Activated CD4-positive, alpha-beta T cell treated with anti-CD3 and anti-CD28 coated beads, Interleukin-2, amount 10 ng/mL, durations not matched to agents 7 days and 5 days (primary cell): ENCODE measurements around the gene LURAP1L. TPM values are rescaled to one million over a fixed set of nuclear protein-coding genes. Genes with fewer than 3 reads are reported as not detected.

Source experiments
- CTCF ChIA-PET: fragments of 350-600 bp; sonication (Branson Sonifier 250); formaldehyde crosslinking; loops from one replicate; lab custom pipeline; 2021; ENCODE audit warnings: antibody characterized with exemption; lab: Charles Lee
- POLR2A ChIA-PET: fragments of 350-600 bp; sonication (Branson Sonifier 250); formaldehyde crosslinking; loops from one replicate; lab custom pipeline; 2021; ENCODE audit warnings: antibody characterized with exemption; lab: Charles Lee
- DNase-seq: peaks from one replicate; pipeline ENCODE4 v3.0.0-alpha.2; 2020
- H3K27ac Mint-ChIP-seq: one replicate; pipeline ENCODE4 v1.8.0; 2021; ENCODE audit warnings: mild to moderate bottlenecking, moderate library complexity, mixed read lengths
- H3K27me3 Mint-ChIP-seq: one replicate; pipeline ENCODE4 v1.8.0; 2021; ENCODE audit warnings: mixed read lengths
- H3K36me3 Mint-ChIP-seq: one replicate; pipeline ENCODE4 v1.8.0; 2021; ENCODE audit warnings: low read depth, mixed read lengths
- H3K4me1 Mint-ChIP-seq: one replicate; pipeline ENCODE4 v1.8.0; 2021; ENCODE audit warnings: mixed read lengths
- H3K4me3 Mint-ChIP-seq: one replicate; pipeline ENCODE4 v1.8.0; 2021; ENCODE audit warnings: mild to moderate bottlenecking, moderate library complexity, mixed read lengths
- H3K9me3 Mint-ChIP-seq: one replicate; pipeline ENCODE4 v1.8.0; 2021; ENCODE audit warnings: mixed read lengths
- total RNA-seq, 2 experiments: library from RNA; stranded (reverse); gene quantifications; one replicate each; pipeline ENCODE4 v1.2.3, GENCODE V29; 2021

Gene LURAP1L
- total RNA-seq, 2 experiments from 2014 or later: not detected

GRCh38 chr9:12783767-12784460, 9.1 kb downstream of the LURAP1L start:
- DNase-seq: no peak

GRCh38 chr9:12784461-12785259, 9.8 kb downstream of the LURAP1L start:
- DNase-seq: no peak
- no peaks in the 10 kb centered on the region for H3K36me3 Mint-ChIP-seq
- CTCF ChIA-PET: no interaction called here
- POLR2A ChIA-PET: no interaction called here
- peaks cover 3% of the 10 kb centered on the region for H3K9me3 Mint-ChIP-seq
- H3K27ac Mint-ChIP-seq: no peak overlapping the region
- H3K4me3 Mint-ChIP-seq: no peak overlapping the region
- H3K27me3 Mint-ChIP-seq: no peaks in the 10 kb centered on the region
- no peaks in the 10 kb centered on the region for H3K4me1 Mint-ChIP-seq

More at GRCh38 chr9:12783767-12784460, 9.1 kb downstream of the LURAP1L start:
- Mint-ChIP-seq H3K36me3 (no peaks in the 10 kb centered on the region), H3K4me3 (no peak overlapping the region), H3K4me1 (no peaks in the 10 kb centered on the region), H3K27ac (no peak overlapping the region), H3K9me3 (peaks cover 3% of the 10 kb centered on the region), H3K27me3 (no peaks in the 10 kb centered on the region)
- ChIA-PET CTCF (no interaction called here), POLR2A (no interaction called here)

- no peak overlapping the region for H3K4me3 Mint-ChIP-seq
- no peak overlapping the region for H3K27ac Mint-ChIP-seq
- peaks cover 3% of the 10 kb centered on the region for H3K9me3 Mint-ChIP-seq
- POLR2A ChIA-PET: no interaction called here
- no peaks in the 10 kb centered on the region for H3K4me1 Mint-ChIP-seq
- no peak for DNase-seq
- H3K27me3 Mint-ChIP-seq: no peaks in the 10 kb centered on the region
- CTCF ChIA-PET: no interaction called here
- no peaks in the 10 kb centered on the region for H3K36me3 Mint-ChIP-seq
Measured at GRCh38 chr9:12785260-12785770, 10.5 kb downstream of the LURAP1L start.

GRCh38 chr9:12785941-12786340, 11.1 kb downstream of the LURAP1L start:
- no peaks in the 10 kb centered on the region for H3K4me1 Mint-ChIP-seq
- H3K36me3 Mint-ChIP-seq: no peaks in the 10 kb centered on the region
- no peak overlapping the region for H3K27ac Mint-ChIP-seq
- CTCF ChIA-PET: no interaction called here
- H3K9me3 Mint-ChIP-seq: peaks cover 3% of the 10 kb centered on the region
- POLR2A ChIA-PET: no interaction called here
- H3K4me3 Mint-ChIP-seq: no peak overlapping the region
- H3K27me3 Mint-ChIP-seq: no peaks in the 10 kb centered on the region
- no peak for DNase-seq

- H3K4me1 Mint-ChIP-seq: no peaks in the 10 kb centered on the region
- ChIA-PET CTCF (no interaction called here), POLR2A (no interaction called here)
- no peaks in the 10 kb centered on the region for H3K27me3 Mint-ChIP-seq
- no peaks in the 10 kb centered on the region for H3K9me3 Mint-ChIP-seq
- H3K4me3 Mint-ChIP-seq: no peak overlapping the region
- DNase-seq: no peak
- no peak overlapping the region for H3K27ac Mint-ChIP-seq
- H3K36me3 Mint-ChIP-seq: no peaks in the 10 kb centered on the region
Measured at GRCh38 chr9:12790001-12790400, 15.2 kb downstream of the LURAP1L start.

GRCh38 chr9:12790883-12791282, 16.1 kb downstream of the LURAP1L start:
- H3K4me3 Mint-ChIP-seq: no peak overlapping the region
- CTCF ChIA-PET: no interaction called here
- no peaks in the 10 kb centered on the region for H3K27me3 Mint-ChIP-seq
- H3K4me1 Mint-ChIP-seq: no peaks in the 10 kb centered on the region
- no peak overlapping the region for H3K27ac Mint-ChIP-seq
- POLR2A ChIA-PET: no interaction called here
- H3K9me3 Mint-ChIP-seq: no peaks in the 10 kb centered on the region
- no peak for DNase-seq
- no peaks in the 10 kb centered on the region for H3K36me3 Mint-ChIP-seq

- POLR2A ChIA-PET: no interaction called here
Measured at GRCh38 chr9:12794101-12794799, 19.4 kb downstream of the LURAP1L start.

GRCh38 chr9:12796601-12797000, 21.8 kb downstream of the LURAP1L start:
- CTCF ChIA-PET: no interaction called here
- Mint-ChIP-seq H3K27me3 (no peaks in the 10 kb centered on the region), H3K27ac (no peak overlapping the region), H3K4me3 (no peak overlapping the region), H3K9me3 (no peaks in the 10 kb centered on the region), H3K4me1 (no peaks in the 10 kb centered on the region), H3K36me3 (no peaks in the 10 kb centered on the region)
- DNase-seq: no peak
- POLR2A ChIA-PET: no interaction called here

More at GRCh38 chr9:12794101-12794799, 19.4 kb downstream of the LURAP1L start:
- H3K4me1 Mint-ChIP-seq: no peaks in the 10 kb centered on the region
- H3K4me3 Mint-ChIP-seq: no peak overlapping the region
- no peak for DNase-seq
- H3K9me3 Mint-ChIP-seq: no peaks in the 10 kb centered on the region
- CTCF ChIA-PET: no interaction called here
- H3K27me3 Mint-ChIP-seq: no peaks in the 10 kb centered on the region
- no peaks in the 10 kb centered on the region for H3K36me3 Mint-ChIP-seq
- H3K27ac Mint-ChIP-seq: no peak overlapping the region

GRCh38 chr9:12797037-12797436, 22.2 kb downstream of the LURAP1L start:
- no peak overlapping the region for H3K4me3 Mint-ChIP-seq
- no peaks in the 10 kb centered on the region for H3K4me1 Mint-ChIP-seq
- no peaks in the 10 kb centered on the region for H3K36me3 Mint-ChIP-seq
- ChIA-PET POLR2A (no interaction called here), CTCF (no interaction called here)
- H3K9me3 Mint-ChIP-seq: no peaks in the 10 kb centered on the region
- H3K27me3 Mint-ChIP-seq: no peaks in the 10 kb centered on the region
- H3K27ac Mint-ChIP-seq: no peak overlapping the region
- no peak for DNase-seq

GRCh38 chr9:12798066-12798770, 23.4 kb downstream of the LURAP1L start:
- Mint-ChIP-seq H3K4me1 (no peaks in the 10 kb centered on the region), H3K36me3 (no peaks in the 10 kb centered on the region), H3K9me3 (no peaks in the 10 kb centered on the region), H3K27ac (no peak overlapping the region), H3K4me3 (no peak overlapping the region), H3K27me3 (no peaks in the 10 kb centered on the region)
- no peak for DNase-seq
- CTCF ChIA-PET: no interaction called here
- POLR2A ChIA-PET: no interaction called here

- Mint-ChIP-seq H3K27me3 (no peaks in the 10 kb centered on the region), H3K36me3 (no peaks in the 10 kb centered on the region), H3K4me1 (no peaks in the 10 kb centered on the region), H3K9me3 (peaks cover 2% of the 10 kb centered on the region), H3K27ac (no peak overlapping the region), H3K4me3 (no peak overlapping the region)
- DNase-seq: no peak
- ChIA-PET CTCF (no interaction called here), POLR2A (no interaction called here)
Measured at GRCh38 chr9:12801187-12801586, 26.4 kb downstream of the LURAP1L start.

GRCh38 chr9:12801663-12802062, 26.8 kb downstream of the LURAP1L start:
- no peaks in the 10 kb centered on the region for H3K4me1 Mint-ChIP-seq
- POLR2A ChIA-PET: no interaction called here
- no peaks in the 10 kb centered on the region for H3K36me3 Mint-ChIP-seq
- DNase-seq: no peak
- no peak overlapping the region for H3K4me3 Mint-ChIP-seq
- CTCF ChIA-PET: no interaction called here
- H3K9me3 Mint-ChIP-seq: peaks cover 2% of the 10 kb centered on the region
- H3K27ac Mint-ChIP-seq: no peak overlapping the region
- H3K27me3 Mint-ChIP-seq: no peaks in the 10 kb centered on the region
